WTC11 (cell line): Measurements from ENCODE around the gene CLASP2. TPM values are rescaled to one million over a fixed set of nuclear protein-coding genes. Genes with fewer than 3 reads are reported as not detected.

Experiments used
- ATAC-seq: fragments of 200-7000 bp; cut with Tn5 transposase; 2 replicates; pipeline ENCODE4 v1.10.0; 2021; ENCODE audit warnings: mild to moderate bottlenecking, moderate library complexity
- CTCF ChIA-PET: fragments of 300-600 bp; sonication (Branson Sonifier 250); formaldehyde crosslinking; loops from one replicate; lab custom pipeline; 2021; ENCODE audit warnings: antibody characterized with exemption; lab: Charles Lee
- POLR2A ChIA-PET: fragments of 350-600 bp; sonication (Branson Sonifier 250); formaldehyde crosslinking; loops from one replicate; lab custom pipeline; 2021; ENCODE audit warnings: antibody characterized with exemption; lab: Charles Lee
- DNase-seq: peaks from one replicate; pipeline ENCODE4 v3.0.0; 2021; ENCODE audit warnings: low spot score
- H3K27ac Mint-ChIP-seq: 2 replicates; pipeline ENCODE4 v1.8.0; 2021; ENCODE audit warnings: mixed read lengths
- H3K27me3 Mint-ChIP-seq: 2 replicates; pipeline ENCODE4 v1.8.0; 2021; ENCODE audit warnings: low read depth, mild to moderate bottlenecking, moderate library complexity, mixed read lengths
- H3K36me3 Mint-ChIP-seq: 2 replicates; pipeline ENCODE4 v1.8.0; 2021; ENCODE audit warnings: mixed read lengths
- H3K4me1 Mint-ChIP-seq: 2 replicates; pipeline ENCODE4 v1.8.0; 2022; ENCODE audit warnings: mixed read lengths
- H3K4me3 Mint-ChIP-seq: 2 replicates; pipeline ENCODE4 v1.8.0; 2021; ENCODE audit warnings: mild to moderate bottlenecking, moderate library complexity, mixed read lengths
- H3K9me3 Mint-ChIP-seq: 2 replicates; pipeline ENCODE4 v1.8.0; 2021; ENCODE audit warnings: mixed read lengths
- ATF2 ChIP-seq: sonication (generic); formaldehyde crosslinking; IDR thresholded peaks from 2 replicates; pipeline ENCODE4 v1.8.1; 2022; ENCODE audit warnings: low read depth, missing genetic modification reagents, borderline replicate concordance
- ATF3 ChIP-seq: sonication (generic); formaldehyde crosslinking; conservative IDR thresholded peaks from 2 replicates; pipeline ENCODE4 v1.8.1; 2022; ENCODE audit warnings: mild to moderate bottlenecking, missing genetic modification reagents
- ELF4 ChIP-seq: sonication (generic); formaldehyde crosslinking; IDR thresholded peaks from 2 replicates; pipeline ENCODE4 v1.8.1; 2022; ENCODE audit warnings: low read depth, mild to moderate bottlenecking, moderate library complexity, missing genetic modification reagents
- HMGA2 ChIP-seq: fragments of 250-450 bp; sonication (Bioruptor Pico); IDR thresholded peaks from 2 replicates; pipeline ENCODE4 v1.4.0; 2021; ENCODE audit warnings: mild to moderate bottlenecking, moderate library complexity
- KAT7 ChIP-seq: sonication (generic); formaldehyde crosslinking; IDR thresholded peaks from 2 replicates; pipeline ENCODE4 v1.8.1; 2023; ENCODE audit warnings: missing genetic modification reagents, mild to moderate bottlenecking, borderline replicate concordance
- MYBL2 ChIP-seq: sonication (generic); formaldehyde crosslinking; IDR thresholded peaks from 2 replicates; pipeline ENCODE4 v1.8.1; 2023; ENCODE audit warnings: mild to moderate bottlenecking, moderate library complexity, missing genetic modification reagents
- NFATC4 ChIP-seq: fragments of 250-450 bp; sonication (Bioruptor Pico); IDR thresholded peaks from 2 replicates; pipeline ENCODE4 v1.9.0; 2021; ENCODE audit warnings: mild to moderate bottlenecking
- NR1H2 ChIP-seq: sonication (generic); formaldehyde crosslinking; IDR thresholded peaks from 2 replicates; pipeline ENCODE4 v1.9.0; 2021; ENCODE audit warnings: mild to moderate bottlenecking, moderate library complexity, missing genetic modification reagents
- PREB ChIP-seq: sonication (generic); formaldehyde crosslinking; IDR thresholded peaks from 2 replicates; pipeline ENCODE4 v1.8.1; 2022; ENCODE audit warnings: mild to moderate bottlenecking, missing genetic modification reagents, moderate library complexity, borderline replicate concordance
- SOX15 ChIP-seq: fragments of 250-450 bp; sonication (Bioruptor Pico); IDR thresholded peaks from 2 replicates; pipeline ENCODE4 v1.9.0; 2021; ENCODE audit warnings: mild to moderate bottlenecking
- TCF7 ChIP-seq: sonication (generic); formaldehyde crosslinking; IDR thresholded peaks from 2 replicates; pipeline ENCODE4 v1.8.0; 2022; ENCODE audit warnings: mild to moderate bottlenecking, low read depth, missing genetic modification reagents, moderate library complexity
- ZBTB43 ChIP-seq: sonication (generic); formaldehyde crosslinking; IDR thresholded peaks from 2 replicates; pipeline ENCODE4 v1.8.1; 2023; ENCODE audit warnings: mild to moderate bottlenecking, missing genetic modification reagents
- ZNF219 ChIP-seq: sonication (generic); formaldehyde crosslinking; IDR thresholded peaks from 2 replicates; pipeline ENCODE4 v1.8.0; 2023; ENCODE audit warnings: missing genetic modification reagents, mild to moderate bottlenecking, borderline replicate concordance
- ZNF232 ChIP-seq: sonication (generic); formaldehyde crosslinking; IDR thresholded peaks from 2 replicates; pipeline ENCODE4 v1.8.0; 2022; ENCODE audit warnings: mild to moderate bottlenecking, missing genetic modification reagents
- ZNF396 ChIP-seq: fragments of 250-450 bp; sonication (Bioruptor Pico); IDR thresholded peaks from 2 replicates; pipeline ENCODE4 v1.8.0; 2021; ENCODE audit warnings: mild to moderate bottlenecking, moderate library complexity, borderline replicate concordance
- ZNF423 ChIP-seq: fragments of 250-450 bp; sonication (Bioruptor Pico); IDR thresholded peaks from 2 replicates; pipeline ENCODE4 v2.1.2; 2022; ENCODE audit warnings: mild to moderate bottlenecking, moderate library complexity
- ZNF532 ChIP-seq: fragments of 250-450 bp; sonication (Bioruptor Pico); IDR thresholded peaks from 2 replicates; pipeline ENCODE4 v1.9.0; 2021; ENCODE audit warnings: mild to moderate bottlenecking, borderline replicate concordance
- ZNF671 ChIP-seq: fragments of 250-450 bp; sonication (Bioruptor Pico); IDR thresholded peaks from 2 replicates; pipeline ENCODE4 v1.8.0; 2021; ENCODE audit warnings: mild to moderate bottlenecking
- total RNA-seq: library from RNA; stranded (reverse); gene quantifications from 3 replicates; pipeline ENCODE4 v1.2.3, GENCODE V29; 2021
- TF ChIP-seq, protein P1 (sequence below): sonication (generic); formaldehyde crosslinking; IDR thresholded peaks from 2 replicates; pipeline ENCODE4 v1.8.0; 2022; ENCODE audit warnings: missing genetic modification reagents
- TF ChIP-seq, protein P2 (sequence below): sonication (generic); formaldehyde crosslinking; IDR thresholded peaks from 2 replicates; pipeline ENCODE4 v1.8.1; 2023; ENCODE audit warnings: mild to moderate bottlenecking, missing genetic modification reagents, borderline replicate concordance

The CLASP2 gene
- total RNA-seq, 1 experiment from 2014 or later, result 56.7 TPM

GRCh38 chr3:33541918-33542317 lies 176.1 kb downstream of the CLASP2 start (continued):
- TF ChIP-seq ATF2 (CRISPR knock-in tag), result no peak
- no peak for TF ChIP-seq ZNF232 (CRISPR knock-in tag)
- no peak for TF ChIP-seq ZNF396 (CRISPR knock-in tag)
- no peak for TF ChIP-seq NR1H2 (CRISPR knock-in tag)
- TF ChIP-seq KAT7 (CRISPR knock-in tag), result no peak
- no peak for TF ChIP-seq TCF7 (CRISPR knock-in tag)
- no peak for TF ChIP-seq ZBTB43 (CRISPR knock-in tag)
- no peak for TF ChIP-seq SOX15
- no peak for TF ChIP-seq PREB
- TF ChIP-seq ZNF671 (CRISPR knock-in tag), result no peak

DNA sequence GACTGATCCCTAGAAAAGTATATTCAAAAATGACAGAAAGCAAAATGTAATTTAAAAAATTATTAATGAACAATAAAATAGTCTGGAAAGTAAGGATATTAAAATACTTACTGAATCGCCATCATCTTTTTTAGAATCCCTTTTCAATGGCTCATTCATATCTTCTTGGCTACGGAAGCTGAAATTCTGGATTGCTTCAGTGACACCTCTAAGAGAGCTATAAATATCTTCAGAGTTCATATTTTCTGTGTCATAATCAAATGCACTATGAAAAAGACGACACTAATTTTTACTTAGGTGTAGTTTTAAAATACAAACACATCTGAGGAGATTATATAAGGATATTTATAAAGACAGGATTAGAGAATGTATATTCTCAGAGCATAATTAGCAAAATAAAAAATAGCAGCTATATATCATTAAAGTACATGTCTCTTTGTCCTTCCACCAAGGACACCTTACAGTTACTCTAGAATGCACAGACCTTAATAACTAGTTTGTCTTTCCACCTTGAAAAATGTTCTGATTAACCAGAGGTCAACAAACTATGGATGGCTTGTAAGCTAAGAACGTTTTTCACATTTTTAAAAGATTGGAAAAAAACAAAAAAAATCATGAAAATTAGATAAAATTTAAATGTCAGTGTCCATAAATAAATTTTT lies 179.2 kb downstream of the CLASP2 start:
- ATAC-seq (no peak), DNase-seq (no peak)
- ChIA-PET CTCF (no interaction called here), POLR2A (interaction anchor here (0.6 kb wide), 1 partner anchor 197 kb away, joined by 5 read pairs; no protein-coding TSS in a partner anchor)
- H3K27ac Mint-ChIP-seq, result no peak overlapping the region
- peaks cover 28% of the 10 kb centered on the region for H3K36me3 Mint-ChIP-seq
- H3K9me3 Mint-ChIP-seq, result no peaks in the 10 kb centered on the region
- H3K4me3 Mint-ChIP-seq, result no peak overlapping the region
- no peaks in the 10 kb centered on the region for H3K27me3 Mint-ChIP-seq
- H3K4me1 Mint-ChIP-seq, result no peaks in the 10 kb centered on the region
- TF ChIP-seq ELF4 (CRISPR knock-in tag) (no peak), ZNF423 (CRISPR knock-in tag) (no peak), MYBL2 (CRISPR knock-in tag) (no peak), ZNF219 (no peak), KAT7 (CRISPR knock-in tag) (no peak), HMGA2 (no peak), ATF3 (no peak), NFATC4 (no peak), ZNF532 (CRISPR knock-in tag) (no peak)
- TF ChIP-seq, protein P1, sequence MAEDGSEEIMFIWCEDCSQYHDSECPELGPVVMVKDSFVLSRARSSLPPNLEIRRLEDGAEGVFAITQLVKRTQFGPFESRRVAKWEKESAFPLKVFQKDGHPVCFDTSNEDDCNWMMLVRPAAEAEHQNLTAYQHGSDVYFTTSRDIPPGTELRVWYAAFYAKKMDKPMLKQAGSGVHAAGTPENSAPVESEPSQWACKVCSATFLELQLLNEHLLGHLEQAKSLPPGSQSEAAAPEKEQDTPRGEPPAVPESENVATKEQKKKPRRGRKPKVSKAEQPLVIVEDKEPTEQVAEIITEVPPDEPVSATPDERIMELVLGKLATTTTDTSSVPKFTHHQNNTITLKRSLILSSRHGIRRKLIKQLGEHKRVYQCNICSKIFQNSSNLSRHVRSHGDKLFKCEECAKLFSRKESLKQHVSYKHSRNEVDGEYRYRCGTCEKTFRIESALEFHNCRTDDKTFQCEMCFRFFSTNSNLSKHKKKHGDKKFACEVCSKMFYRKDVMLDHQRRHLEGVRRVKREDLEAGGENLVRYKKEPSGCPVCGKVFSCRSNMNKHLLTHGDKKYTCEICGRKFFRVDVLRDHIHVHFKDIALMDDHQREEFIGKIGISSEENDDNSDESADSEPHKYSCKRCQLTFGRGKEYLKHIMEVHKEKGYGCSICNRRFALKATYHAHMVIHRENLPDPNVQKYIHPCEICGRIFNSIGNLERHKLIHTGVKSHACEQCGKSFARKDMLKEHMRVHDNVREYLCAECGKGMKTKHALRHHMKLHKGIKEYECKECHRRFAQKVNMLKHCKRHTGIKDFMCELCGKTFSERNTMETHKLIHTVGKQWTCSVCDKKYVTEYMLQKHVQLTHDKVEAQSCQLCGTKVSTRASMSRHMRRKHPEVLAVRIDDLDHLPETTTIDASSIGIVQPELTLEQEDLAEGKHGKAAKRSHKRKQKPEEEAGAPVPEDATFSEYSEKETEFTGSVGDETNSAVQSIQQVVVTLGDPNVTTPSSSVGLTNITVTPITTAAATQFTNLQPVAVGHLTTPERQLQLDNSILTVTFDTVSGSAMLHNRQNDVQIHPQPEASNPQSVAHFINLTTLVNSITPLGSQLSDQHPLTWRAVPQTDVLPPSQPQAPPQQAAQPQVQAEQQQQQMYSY, result no peak
- TF ChIP-seq, protein P2, sequence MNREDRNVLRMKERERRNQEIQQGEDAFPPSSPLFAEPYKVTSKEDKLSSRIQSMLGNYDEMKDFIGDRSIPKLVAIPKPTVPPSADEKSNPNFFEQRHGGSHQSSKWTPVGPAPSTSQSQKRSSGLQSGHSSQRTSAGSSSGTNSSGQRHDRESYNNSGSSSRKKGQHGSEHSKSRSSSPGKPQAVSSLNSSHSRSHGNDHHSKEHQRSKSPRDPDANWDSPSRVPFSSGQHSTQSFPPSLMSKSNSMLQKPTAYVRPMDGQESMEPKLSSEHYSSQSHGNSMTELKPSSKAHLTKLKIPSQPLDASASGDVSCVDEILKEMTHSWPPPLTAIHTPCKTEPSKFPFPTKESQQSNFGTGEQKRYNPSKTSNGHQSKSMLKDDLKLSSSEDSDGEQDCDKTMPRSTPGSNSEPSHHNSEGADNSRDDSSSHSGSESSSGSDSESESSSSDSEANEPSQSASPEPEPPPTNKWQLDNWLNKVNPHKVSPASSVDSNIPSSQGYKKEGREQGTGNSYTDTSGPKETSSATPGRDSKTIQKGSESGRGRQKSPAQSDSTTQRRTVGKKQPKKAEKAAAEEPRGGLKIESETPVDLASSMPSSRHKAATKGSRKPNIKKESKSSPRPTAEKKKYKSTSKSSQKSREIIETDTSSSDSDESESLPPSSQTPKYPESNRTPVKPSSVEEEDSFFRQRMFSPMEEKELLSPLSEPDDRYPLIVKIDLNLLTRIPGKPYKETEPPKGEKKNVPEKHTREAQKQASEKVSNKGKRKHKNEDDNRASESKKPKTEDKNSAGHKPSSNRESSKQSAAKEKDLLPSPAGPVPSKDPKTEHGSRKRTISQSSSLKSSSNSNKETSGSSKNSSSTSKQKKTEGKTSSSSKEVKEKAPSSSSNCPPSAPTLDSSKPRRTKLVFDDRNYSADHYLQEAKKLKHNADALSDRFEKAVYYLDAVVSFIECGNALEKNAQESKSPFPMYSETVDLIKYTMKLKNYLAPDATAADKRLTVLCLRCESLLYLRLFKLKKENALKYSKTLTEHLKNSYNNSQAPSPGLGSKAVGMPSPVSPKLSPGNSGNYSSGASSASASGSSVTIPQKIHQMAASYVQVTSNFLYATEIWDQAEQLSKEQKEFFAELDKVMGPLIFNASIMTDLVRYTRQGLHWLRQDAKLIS (CRISPR knock-in tag), result no peak
